HG03457 (cell line): ENCODE results near the gene TMEM114.

Experiments
- ATAC-seq: cut with Tn5 transposase; IDR thresholded peaks from one replicate; pipeline ENCODE4 v1.9.1; 2021; ENCODE audit warnings: moderate number of reproducible peaks; ENCODE audit not compliant: unreplicated experiment

The TMEM114 gene

GRCh38 chr16:8589900-8590688 is at the start of gene TMEM114:
TSS of gene TMEM114 (minus strand) at chr16:8590511. CDS start at chr16:8589838, 673 bp downstream.
- ATAC-seq, result no peak

GRCh38 chr16:8639694-8640093 is 49.4 kb upstream of the TMEM114 start:
- ATAC-seq, result no peak

GRCh38 chr16:8634991-8635736 is 44.9 kb upstream of the TMEM114 start:
- no peak for ATAC-seq

- ATAC-seq, result no peak
Measured at GRCh38 chr16:8632675-8633182, 42.4 kb upstream of the TMEM114 start.

GRCh38 chr16:8631818-8632465 is 41.6 kb upstream of the TMEM114 start:
- ATAC-seq, result no peak

- ATAC-seq, result no peak
Measured at GRCh38 chr16:8631373-8631772, 41.1 kb upstream of the TMEM114 start.

GRCh38 chr16:8630255-8630953 is 40.1 kb upstream of the TMEM114 start:
- no peak for ATAC-seq

GRCh38 chr16:8628981-8629725 is 38.8 kb upstream of the TMEM114 start:
- ATAC-seq, result no peak

- no peak for ATAC-seq
Measured at GRCh38 chr16:8627456-8627855, 37.1 kb upstream of the TMEM114 start.

- no peak for ATAC-seq
Measured at GRCh38 chr16:8626946-8627345, 36.6 kb upstream of the TMEM114 start.

- no peak for ATAC-seq
Measured at GRCh38 chr16:8625491-8626087, 35.3 kb upstream of the TMEM114 start.

- ATAC-seq, result no peak
Measured at GRCh38 chr16:8623634-8624033, 33.3 kb upstream of the TMEM114 start.

- no peak for ATAC-seq
Measured at GRCh38 chr16:8622315-8622656, 32.0 kb upstream of the TMEM114 start.

- ATAC-seq, result peak; percentile 96
Measured at GRCh38 chr16:8621572-8622314, 31.4 kb upstream of the TMEM114 start, which contains the start of gene METTL22. TSS of gene METTL22 (plus strand) at chr16:8621698. CDS start at chr16:8625666, 3,968 bp downstream.

- ATAC-seq, result no peak
Measured at GRCh38 chr16:8621222-8621571, 30.9 kb upstream of the TMEM114 start.

- no peak for ATAC-seq
Measured at GRCh38 chr16:8620535-8620934, 30.2 kb upstream of the TMEM114 start.

- no peak for ATAC-seq
Measured at GRCh38 chr16:8619671-8620370, 29.5 kb upstream of the TMEM114 start.

GRCh38 chr16:8614435-8615029 is 24.2 kb upstream of the TMEM114 start:
- no peak for ATAC-seq
